GM19455 (cell line): ENCODE measurements around the gene RETNLB.

Experiments
- ATAC-seq: cut with Tn5 transposase; IDR thresholded peaks from one replicate; pipeline ENCODE4 v1.9.1; 2021; ENCODE audit not compliant: unreplicated experiment

The RETNLB gene

DNA sequence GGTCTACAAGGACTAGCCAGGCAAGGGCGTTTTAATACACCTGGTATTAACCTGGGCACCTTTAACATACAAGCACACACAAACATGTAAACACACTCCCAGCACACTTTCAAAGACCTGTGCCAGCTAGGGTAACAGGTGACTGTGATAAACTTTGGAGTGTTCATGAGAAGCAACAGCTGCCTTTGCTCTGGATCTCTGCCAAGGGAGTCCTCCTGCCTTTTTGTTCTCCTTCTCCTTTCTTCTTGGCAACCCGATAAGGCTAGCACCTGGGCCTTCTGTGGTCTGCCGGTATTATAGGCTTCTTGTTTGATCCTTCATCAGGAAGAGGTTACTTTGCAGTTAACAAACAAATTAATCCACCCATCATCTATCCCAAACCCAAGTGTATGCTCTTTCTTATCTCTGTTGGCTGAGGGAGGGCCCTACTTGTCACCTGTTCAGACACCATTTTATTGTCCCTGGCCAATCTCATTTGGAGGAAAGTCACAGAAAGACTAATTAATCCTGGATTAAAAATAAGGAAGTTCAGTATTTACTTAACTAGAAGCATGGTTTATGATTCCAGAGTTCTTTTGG is at the start of gene RETNLB:
RETNLB (minus strand) TSS at position 7 of the 579 bp plus-strand sequence. CDS start 225 bp downstream, outside the sequence.
- no peak for ATAC-seq

DNA sequence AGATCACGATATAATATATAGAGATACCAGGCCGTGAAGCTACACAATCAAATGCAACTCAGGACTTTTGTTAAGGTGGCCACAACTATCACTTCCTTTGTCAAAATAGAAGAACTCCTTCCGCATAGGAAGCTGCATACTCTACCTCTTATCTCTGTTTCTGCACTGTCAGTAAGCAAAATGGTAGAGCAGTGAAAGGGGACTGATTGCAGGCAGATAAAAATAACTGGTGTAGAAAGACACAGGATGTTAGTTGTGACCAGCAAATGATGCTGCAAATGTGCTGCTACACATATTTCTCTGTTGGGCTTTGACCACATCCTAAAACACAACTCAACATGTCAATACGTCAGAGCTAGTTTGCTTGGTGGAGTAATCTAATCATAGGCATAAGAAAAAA is 49.1 kb upstream of the RETNLB start:
- ATAC-seq, result peak; percentile 80

DNA sequence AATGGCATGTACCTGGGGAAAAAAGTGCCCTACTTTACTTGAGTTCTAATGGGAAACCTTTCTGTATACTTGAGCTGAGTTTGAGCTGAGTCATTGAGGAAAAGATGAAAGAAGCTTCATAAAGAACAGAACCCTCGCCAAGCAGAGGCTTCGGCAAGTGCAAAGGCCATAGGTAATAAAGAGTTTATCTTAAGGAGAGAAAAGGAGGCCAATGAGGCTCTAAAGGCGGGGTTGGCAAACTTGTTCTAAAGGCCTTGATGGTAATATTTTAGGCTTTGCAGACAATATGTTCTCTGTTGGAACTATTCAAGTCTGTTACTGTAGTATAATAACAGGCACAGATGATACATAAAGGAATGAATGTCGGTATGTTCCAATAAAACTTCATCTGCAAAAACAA is 47.8 kb upstream of the RETNLB start:
- no peak for ATAC-seq

GRCh38 chr3:108804437-108804836 is 47.2 kb upstream of the RETNLB start:
- ATAC-seq, result no peak

GRCh38 chr3:108791473-108791872 is 34.3 kb upstream of the RETNLB start:
- ATAC-seq, result no peak

- no peak for ATAC-seq
These were observed 23.0 kb upstream of the RETNLB start for GRCh38 chr3:108780235-108780634.

GRCh38 chr3:108779496-108779895 is 22.3 kb upstream of the RETNLB start:
- no peak for ATAC-seq

GRCh38 chr3:108775649-108776048 is 18.4 kb upstream of the RETNLB start:
- ATAC-seq, result no peak

- no peak for ATAC-seq
These were observed 10.0 kb upstream of the RETNLB start for GRCh38 chr3:108767253-108767652.

GRCh38 chr3:108755686-108756085 is 1.5 kb downstream of the RETNLB start:
- ATAC-seq, result no peak

DNA sequence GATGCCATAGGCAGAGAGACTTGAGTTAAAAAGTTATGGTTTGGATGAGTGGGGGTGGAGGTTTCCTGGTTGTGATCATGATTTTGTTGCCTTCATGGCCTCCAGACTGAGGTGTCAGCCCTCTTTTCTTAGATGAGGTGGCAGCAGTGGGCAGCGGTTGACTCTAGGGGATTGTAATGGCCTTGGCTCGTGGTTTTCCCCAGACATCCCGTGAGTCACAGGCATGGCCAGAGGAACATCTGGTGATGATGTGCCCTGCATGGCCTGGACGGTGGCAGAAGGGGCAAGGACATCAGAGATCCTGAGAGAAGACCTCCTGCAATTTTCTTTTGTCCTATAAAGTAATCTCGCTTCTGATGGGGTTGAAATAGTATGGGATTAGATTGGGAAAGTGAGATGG is 12.4 kb downstream of the RETNLB start:
- ATAC-seq, result no peak

- no peak for ATAC-seq
These were observed 14.3 kb downstream of the RETNLB start for GRCh38 chr3:108742929-108743328.

- ATAC-seq, result no peak
These were observed 20.4 kb downstream of the RETNLB start for GRCh38 chr3:108736821-108737220.

DNA sequence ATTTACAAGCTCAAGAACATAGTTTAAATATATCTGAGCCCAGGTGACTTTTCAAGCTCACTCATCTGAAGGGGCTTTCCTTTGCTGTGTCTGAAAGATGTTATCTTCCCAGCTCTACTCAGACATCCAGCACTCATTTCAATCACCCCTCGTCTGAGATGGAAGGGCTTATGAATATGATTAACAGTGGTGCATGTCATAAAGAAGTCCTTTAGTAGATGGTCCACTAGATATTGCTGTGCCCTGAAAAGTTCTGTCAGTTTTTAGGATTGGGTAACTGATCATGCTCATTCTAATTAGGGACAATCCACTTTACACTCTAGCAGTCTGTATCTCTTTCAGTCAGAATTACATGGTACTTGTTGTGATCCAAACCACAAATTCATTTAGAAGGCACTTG is 28.3 kb downstream of the RETNLB start:
- no peak for ATAC-seq

GRCh38 chr3:108728105-108728504 is 29.1 kb downstream of the RETNLB start:
- ATAC-seq, result no peak

- ATAC-seq, result no peak
These were observed 33.1 kb downstream of the RETNLB start for GRCh38 chr3:108724101-108724500.

DNA sequence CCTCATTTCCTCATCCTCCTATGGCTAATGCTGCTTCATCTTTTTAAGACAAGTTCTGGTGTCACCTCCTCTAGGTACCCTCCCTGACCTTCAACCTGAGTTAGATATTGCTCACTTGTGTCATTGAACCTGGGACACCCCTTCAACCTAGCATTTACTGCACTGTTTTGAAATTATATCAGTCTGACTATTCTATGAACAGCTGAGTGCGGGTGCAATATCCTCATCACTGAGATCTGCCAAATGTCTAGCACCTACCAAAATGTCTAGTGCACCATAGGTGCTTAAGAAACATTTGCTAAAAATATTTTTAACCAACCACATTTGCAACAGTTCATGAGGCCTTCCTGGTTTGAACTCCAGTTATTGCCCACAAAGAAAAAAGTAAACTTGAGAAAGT is 34.5 kb downstream of the RETNLB start:
- no peak for ATAC-seq

GRCh38 chr3:108719178-108719806 is 37.9 kb downstream of the RETNLB start:
- no peak for ATAC-seq

- no peak for ATAC-seq
These were observed 38.8 kb downstream of the RETNLB start for GRCh38 chr3:108718454-108718853.

- ATAC-seq, result no peak
These were observed 43.4 kb downstream of the RETNLB start for GRCh38 chr3:108713816-108714215.

DNA sequence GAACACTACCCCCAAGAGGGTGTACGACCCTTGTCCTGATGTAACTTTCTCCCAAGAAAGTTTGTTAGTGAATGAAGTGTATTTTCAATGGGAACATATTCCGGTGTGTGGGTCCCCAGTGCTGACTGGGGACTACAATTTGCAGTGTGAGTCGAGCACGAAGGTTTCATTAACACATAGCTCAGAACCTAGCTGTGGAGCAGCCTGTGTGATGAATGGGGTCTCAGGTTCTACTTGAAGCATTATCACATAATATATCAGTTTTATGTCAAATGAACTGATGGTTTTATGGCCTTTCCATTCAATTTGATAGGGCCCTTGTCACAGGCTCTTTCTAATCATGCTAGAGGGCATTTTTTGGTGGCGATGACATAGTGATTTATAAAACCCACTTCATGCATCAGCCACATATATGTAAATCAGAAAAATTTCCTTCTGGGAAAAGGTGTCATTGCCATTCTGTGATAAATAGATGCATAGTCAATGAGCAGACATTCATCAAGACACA is 44.1 kb downstream of the RETNLB start:
- no peak for ATAC-seq
